GM18505 (cell line): ENCODE results near the gene NAA40.
"Not testable (repeated sequence)": the region's sequence is repeated elsewhere in the genome, so short reads cannot be mapped to it uniquely, and the experiment has no call there.

Source experiments
- ATAC-seq: cut with Tn5 transposase; IDR thresholded peaks from one replicate; pipeline ENCODE4 v1.9.1; 2021; ENCODE audit not compliant: unreplicated experiment
- POLR2A ChIP-seq: IDR thresholded peaks from 4 replicates; pipeline ENCODE4 v1.6.1; 2011; ENCODE audit warnings: borderline replicate concordance; ENCODE audit not compliant: insufficient read depth, insufficient read length; ENCODE audit errors: extremely low read depth

NAA40 gene

DNA sequence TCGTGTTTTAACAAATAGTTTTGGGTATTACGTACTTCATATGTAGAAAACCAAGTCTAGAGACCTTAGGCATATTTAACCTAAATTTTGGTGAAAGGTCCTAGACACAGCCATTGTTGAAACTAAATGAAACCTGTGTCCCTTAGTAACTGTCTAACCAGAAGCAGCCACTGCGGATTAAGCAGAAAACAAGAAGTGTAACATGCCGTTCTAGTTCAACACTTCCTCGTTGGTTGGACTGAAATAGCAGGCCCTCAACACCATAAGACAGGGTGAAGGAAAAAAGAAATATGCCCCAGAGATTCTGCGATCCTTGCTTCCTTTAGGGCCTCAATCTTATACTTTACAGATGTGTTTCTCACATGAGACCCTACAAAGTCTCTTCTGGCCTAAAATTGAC lies 2.0 kb downstream of the NAA40 start:
- ATAC-seq: no peak
- TF ChIP-seq POLR2A: no peak

DNA sequence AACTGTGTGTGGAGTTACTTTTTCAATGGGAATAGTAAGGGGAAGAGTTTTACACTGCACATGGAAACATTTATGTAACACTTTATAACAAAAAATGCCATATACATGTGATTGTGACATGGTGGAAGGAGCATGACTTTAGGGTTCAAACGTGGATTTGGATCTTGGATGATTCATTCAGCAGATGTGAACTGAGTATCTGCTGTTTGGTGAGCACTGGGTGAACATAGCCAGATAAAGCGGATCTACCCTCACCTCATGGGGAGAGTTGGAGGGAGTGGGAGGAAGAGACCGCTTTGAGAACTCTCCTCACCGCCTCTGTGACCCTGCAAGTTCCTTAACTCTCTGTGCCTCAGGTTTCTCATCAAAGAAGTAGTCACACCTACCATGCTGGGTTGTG lies 3.1 kb downstream of the NAA40 start:
- no peak for ATAC-seq
- no peak for TF ChIP-seq POLR2A

DNA sequence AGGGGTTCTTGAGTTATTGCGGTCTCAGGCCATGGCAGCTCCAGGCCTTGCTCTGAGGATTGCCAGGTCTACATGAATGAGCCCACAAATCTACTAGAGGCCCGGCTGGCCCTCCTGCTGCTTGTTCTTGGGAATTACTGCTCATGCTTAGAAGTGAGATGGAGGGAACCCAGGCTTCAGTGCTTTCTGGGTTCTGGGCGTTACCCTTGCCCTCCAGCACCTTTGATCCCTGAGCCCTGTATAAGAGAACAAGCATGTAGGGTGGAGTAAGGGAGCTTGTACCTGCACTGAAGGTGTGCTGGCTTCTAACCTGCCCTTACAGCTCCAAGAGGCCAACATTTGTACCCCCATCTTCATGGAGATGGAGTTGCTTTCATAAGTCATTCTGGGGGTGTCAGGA lies 4.0 kb downstream of the NAA40 start:
- ATAC-seq: no peak
- TF ChIP-seq POLR2A: no peak

DNA sequence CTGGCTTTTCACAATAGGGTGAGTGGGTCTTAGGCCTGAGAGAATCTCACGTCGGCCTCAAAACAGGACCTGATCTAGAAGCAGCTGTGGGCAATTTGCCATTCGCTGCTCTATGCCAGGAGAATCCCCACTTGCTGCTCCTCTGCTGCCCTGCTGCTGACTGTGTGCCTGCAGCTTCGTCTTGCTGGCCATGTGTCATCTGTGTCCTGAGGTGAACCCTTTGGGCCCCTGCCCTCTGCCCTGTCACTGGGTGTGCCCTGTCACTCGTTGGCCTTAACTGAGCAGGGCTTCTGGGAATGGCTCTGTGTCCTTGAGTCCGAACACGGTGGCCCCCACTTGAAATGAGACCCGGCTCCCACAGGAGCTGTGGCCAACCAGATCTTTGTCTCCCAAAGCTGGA lies 6.2 kb downstream of the NAA40 start:
- no peak for TF ChIP-seq POLR2A
- ATAC-seq: no peak

DNA sequence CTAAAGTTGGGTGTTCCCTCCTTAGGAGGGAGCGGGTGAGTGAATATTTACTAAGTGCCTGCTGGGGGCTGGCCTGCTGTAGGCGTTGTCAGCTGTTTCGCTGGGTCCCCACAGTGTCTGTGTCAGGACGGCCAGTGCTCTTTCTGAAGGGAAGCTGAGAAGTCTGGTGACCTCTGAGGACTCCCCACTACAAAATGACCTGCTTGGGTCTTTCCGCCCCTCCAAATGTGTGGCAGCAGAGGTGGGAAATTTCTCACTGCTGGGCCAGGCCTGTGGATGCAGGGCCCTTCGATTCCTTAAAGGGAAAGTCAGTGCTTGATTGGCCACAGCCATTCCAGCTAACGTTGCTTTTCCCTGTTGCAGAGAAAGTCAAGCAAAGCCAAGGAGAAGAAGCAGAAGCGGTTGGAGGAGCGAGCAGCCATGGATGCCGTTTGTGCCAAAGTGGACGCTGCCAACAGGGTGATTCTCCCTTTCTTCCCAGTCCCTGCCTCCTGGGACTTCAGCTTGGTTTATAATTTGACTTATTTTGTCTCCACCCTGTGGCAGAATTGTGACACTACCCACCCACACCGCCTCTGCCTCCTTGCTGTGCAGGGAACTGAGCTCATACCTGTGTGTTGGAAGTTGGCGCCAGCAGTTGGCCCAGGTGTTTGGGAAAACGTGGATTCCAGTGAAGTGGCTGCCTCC lies 6.8 kb downstream of the NAA40 start:
- no peak for TF ChIP-seq POLR2A
- no peak for ATAC-seq

DNA sequence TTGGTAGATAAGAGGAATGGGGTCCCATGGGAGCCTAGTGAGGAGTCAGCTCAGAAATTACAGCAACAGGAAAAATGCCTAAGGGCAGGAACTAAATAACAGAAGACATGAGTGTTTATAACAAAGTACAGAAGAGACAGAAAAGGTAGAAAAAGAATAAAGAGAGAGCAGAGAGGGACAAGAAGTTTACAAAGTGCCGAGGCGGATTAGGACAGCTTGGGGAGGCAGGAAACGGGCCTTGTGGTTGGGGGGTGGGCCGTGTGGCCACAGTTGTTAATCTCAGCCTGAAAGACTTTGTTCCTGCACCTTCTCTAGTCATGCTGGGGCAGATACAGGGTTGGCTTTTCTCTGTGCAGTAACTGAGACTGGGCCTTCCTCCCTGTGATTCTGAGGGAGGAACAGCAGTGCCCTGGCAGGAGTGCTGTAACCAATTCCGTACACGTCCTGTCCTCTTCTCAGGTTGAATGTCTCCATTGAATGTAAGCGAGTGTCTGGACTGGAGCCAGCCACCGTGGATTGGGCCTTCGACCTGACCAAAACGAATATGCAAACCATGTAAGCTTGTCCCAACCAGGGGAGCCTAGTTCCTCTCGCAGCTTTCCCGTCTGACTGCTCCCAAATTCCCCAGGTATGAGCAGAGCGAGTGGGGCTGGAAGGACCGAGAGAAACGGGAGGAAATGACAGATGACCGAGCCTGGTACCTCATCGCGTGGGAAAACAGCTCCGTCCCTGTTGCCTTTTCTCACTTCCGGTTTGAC lies 13.2 kb downstream of the NAA40 start:
- no peak for ATAC-seq
- no peak for TF ChIP-seq POLR2A

DNA sequence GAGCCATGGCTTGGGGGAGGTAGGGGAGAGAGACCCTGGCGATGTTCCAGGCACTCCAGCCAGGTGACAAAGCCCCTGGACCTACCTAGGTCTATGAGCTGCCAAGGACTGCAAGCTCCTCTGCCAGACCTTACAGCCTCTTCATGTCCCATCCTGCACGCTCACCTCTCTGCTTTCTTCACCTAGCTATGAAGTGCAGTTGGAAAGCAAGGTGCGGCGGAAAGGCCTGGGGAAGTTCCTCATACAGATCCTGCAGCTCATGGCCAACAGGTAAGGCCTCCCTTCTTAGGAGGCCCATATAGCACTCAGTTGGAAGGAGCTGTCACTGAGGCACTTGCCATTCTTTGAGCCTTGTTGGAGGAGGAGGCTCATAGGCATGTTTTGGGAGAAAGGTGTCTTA lies 13.8 kb downstream of the NAA40 start:
- no peak for ATAC-seq
- TF ChIP-seq POLR2A: no peak

DNA sequence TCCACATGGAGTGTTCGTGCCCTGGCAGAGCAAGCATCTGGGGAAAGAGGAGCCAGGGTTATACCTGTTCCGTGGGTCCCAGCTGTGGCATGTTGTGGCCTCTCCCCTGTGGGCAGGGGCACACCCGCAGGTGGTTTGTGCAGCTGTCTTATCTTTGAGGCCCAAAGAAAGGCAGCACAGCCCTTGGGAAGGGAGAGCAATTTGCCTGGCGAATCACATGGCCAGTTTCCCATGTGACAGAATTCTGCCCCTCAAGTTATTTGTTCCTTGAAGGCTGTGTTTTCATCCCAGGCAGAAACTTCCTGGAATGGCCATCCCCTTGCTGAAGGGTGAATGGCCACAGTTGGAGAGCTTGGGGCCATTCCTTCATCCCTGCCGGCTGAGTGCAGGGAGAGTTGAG lies 19.2 kb downstream of the NAA40 start:
- no peak for TF ChIP-seq POLR2A
- ATAC-seq: no peak

DNA sequence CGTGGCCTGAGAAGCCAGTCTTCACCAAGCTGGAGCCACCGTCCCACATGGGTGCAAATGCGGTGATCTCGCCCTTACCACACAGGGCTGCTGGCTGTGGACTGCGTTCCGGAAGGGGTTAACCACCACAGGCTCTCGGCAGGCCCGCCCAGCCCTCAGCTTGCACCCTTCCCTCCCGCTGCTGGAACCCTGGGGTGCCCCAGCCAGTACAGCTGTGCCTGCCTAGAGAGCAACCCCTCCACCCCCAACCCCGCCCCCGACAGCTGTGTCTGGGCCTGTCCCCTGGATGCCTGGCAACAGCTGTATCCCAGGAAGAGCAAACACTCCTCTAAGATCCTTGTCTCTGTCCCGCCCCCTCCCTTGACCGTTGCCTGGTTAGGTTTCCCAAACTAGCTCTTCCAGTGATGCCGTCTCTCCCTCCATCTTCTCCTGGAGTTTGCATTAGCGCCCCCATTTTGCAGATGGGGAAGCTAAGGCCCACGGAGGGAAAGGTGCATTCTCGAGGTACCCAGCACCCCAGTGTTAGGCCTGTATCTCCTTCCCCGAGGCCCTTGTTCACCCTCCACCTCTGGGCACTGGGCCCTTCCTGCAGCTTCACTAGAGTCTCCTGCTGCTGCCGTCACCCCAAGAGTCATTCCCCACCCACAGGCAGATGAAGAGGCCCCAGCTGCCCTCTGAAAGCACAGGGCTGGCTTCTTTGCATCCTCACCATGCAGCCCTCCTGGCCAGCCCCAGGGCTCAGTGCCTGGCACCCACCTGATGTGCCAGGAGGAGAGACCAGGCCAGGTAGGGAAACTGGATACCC lies 23.0 kb downstream of the NAA40 start:
- TF ChIP-seq POLR2A: no peak

DNA sequence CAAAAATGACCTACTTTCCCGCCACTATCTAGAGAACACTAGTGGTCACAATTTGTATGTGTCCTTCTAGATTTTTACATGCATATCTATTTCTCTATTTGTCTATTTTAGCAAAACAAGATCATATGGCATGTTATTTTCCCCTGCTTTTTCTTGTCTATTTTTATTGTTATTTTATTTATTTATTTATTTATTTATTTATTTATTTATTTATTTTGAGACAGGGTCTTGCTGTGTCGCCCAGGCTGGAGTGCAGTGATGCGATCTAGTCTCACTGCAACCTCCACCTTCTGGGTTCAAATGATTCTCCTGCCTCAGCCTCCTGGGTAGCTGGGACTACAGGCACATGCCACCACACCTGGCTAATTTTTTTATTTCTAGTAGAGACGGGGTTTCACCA lies 25.1 kb downstream of the NAA40 start:
- ATAC-seq: not testable (repeated sequence)

More for the DNA sequence above, 23.0 kb downstream of the NAA40 start:
- no peak for ATAC-seq

DNA sequence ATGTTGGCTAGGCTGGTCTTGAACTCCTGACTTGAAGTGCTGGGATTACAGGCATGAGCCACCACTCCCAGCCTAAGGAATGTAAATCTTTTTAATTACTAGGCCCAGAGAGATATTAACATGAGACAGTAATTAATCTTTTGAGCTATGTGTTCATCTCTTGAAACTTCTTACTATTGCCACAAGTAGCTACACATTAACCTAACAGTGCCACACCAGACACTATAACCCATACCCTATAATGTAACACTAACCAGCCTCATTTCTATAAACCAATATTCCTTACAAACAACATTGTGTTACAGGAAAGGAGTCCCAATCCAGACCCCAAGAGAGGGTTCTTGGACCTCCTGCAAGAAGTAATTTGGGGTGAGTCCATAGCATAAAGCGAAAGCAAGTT lies 27.6 kb downstream of the NAA40 start:
- no peak for ATAC-seq
- TF ChIP-seq POLR2A: no peak

DNA sequence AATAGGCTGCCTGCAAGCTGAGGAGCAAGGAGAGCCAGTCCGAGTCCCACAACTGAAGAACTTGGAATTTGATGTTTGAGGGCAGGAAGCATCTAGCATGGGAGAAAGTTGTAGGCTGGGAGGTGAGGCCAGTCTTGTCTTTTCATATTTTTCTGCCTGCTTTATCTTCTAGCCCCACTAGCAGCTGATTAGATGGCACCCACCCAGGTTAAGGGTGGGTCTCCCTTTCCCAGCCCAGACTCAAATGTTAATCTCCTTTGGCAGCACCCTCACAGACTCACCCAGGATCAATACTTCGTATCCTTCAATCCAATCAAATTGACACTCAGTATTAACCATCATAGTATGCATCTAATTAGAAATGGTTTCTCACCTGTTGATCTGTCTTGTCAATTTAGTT lies 30.7 kb downstream of the NAA40 start:
- no peak for ATAC-seq
- no peak for TF ChIP-seq POLR2A

DNA sequence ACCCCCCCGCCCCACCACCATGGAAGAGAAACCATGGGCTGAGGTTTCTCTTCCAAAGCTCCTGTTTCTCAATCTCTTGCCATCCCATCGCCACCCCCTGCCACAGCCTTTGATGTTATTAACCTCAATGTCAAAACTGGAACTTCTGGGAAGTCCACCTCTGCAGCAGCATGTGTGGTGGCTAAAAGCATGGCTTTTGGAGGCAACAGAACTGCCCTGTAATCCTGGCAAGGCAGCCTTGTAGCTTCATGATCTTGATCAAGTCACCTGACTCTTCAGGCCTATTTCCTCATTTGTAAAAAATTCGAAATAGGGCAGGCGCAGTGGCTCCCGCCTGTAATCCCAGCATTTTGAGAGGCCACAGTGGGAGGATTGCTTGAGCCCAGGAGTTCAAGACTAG lies 32.1 kb downstream of the NAA40 start:
- no peak for TF ChIP-seq POLR2A
- ATAC-seq: no peak

DNA sequence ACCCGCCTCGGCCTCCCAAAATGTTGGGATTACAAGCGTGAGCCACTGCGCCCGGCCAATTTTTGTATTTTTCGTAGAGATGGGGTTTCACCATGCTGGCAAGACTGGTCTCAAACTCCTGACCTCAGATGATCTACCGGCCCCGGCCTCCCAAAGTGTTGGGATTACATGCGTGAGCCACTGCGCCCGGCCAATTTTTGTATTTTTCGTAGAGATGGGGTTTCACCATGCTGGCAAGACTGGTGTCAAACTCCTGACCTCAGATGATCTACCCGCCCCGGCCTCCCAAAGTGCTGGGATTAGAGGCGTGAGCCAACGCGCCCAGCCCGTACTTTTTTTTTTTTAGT lies 35.1 kb downstream of the NAA40 start:
- not testable (repeated sequence) for ATAC-seq
